ENCODE measurements around the gene HSPA4.
"Not testable (repeated sequence)": the region's sequence is repeated elsewhere in the genome, so short reads cannot be mapped to it uniquely, and the experiment has no call there.

Gene HSPA4

GRCh38 chr5:133051061-133051541 is 712 bp upstream of the HSPA4 start:
- no peak for DNase-seq

GRCh38 chr5:133052317-133053175 is 733 bp downstream of the HSPA4 start:
- peak; percentile 29 for DNase-seq

GRCh38 chr5:133053448-133053847 is 1.6 kb downstream of the HSPA4 start:
- DNase-seq, result no peak

GRCh38 chr5:133054697-133055471 is 3.1 kb downstream of the HSPA4 start:
- no peak for DNase-seq

- DNase-seq, result no peak
These were observed 5.1 kb downstream of the HSPA4 start for GRCh38 chr5:133056891-133057290.

GRCh38 chr5:133059621-133060020 is 7.8 kb downstream of the HSPA4 start:
- no peak for DNase-seq

GRCh38 chr5:133062276-133062675 is 10.5 kb downstream of the HSPA4 start:
- DNase-seq, result no peak

- no peak for DNase-seq
These were observed 12.2 kb downstream of the HSPA4 start for GRCh38 chr5:133063965-133064364.

GRCh38 chr5:133065471-133065870 is 13.7 kb downstream of the HSPA4 start:
- no peak for DNase-seq

- DNase-seq, result no peak
These were observed 14.2 kb downstream of the HSPA4 start for GRCh38 chr5:133066045-133066444.

- DNase-seq, result no peak
These were observed 20.2 kb downstream of the HSPA4 start for GRCh38 chr5:133072021-133072420.

GRCh38 chr5:133075572-133076536 is 24.0 kb downstream of the HSPA4 start:
- no peak for DNase-seq

- DNase-seq, result no peak
These were observed 27.2 kb downstream of the HSPA4 start for GRCh38 chr5:133079048-133079447.

- DNase-seq, result no peak
These were observed 29.2 kb downstream of the HSPA4 start for GRCh38 chr5:133081036-133081435.

GRCh38 chr5:133081703-133082102 is 29.9 kb downstream of the HSPA4 start:
- DNase-seq, result no peak

GRCh38 chr5:133082128-133082527 is 30.3 kb downstream of the HSPA4 start:
- no peak for DNase-seq

GRCh38 chr5:133083901-133084300 is 32.1 kb downstream of the HSPA4 start:
- DNase-seq, result no peak

- not testable (repeated sequence) for DNase-seq
These were observed 33.4 kb downstream of the HSPA4 start for GRCh38 chr5:133085171-133085570.

- DNase-seq, result no peak
These were observed 34.6 kb downstream of the HSPA4 start for GRCh38 chr5:133086366-133086875.

- no peak for DNase-seq
These were observed 36.3 kb downstream of the HSPA4 start for GRCh38 chr5:133088064-133088463.

- no peak for DNase-seq
These were observed 39.2 kb downstream of the HSPA4 start for GRCh38 chr5:133091034-133091433.

GRCh38 chr5:133106343-133106742 is 54.5 kb downstream of the HSPA4 start:
- no peak for DNase-seq

All from effector CD8-positive, alpha-beta T cell (primary cell).